Left kidney (tissue), 2 donors: ENCODE data around the gene RIPOR3. TPM values are rescaled to one million over a fixed set of nuclear protein-coding genes. Genes with fewer than 3 reads are reported as not detected.
"Not testable (repeated sequence)": the region's sequence is repeated elsewhere in the genome, so short reads cannot be mapped to it uniquely, and the experiment has no call there.

Source experiments
- DNase-seq: peaks from one replicate; pipeline ENCODE4 v3.0.0-alpha.2; 2013
- polyA plus RNA-seq: library from polyadenylated mRNA; unstranded; fragments of 120-200 nt; gene quantifications from one replicate; pipeline ENCODE4 v1.2.1, GENCODE V29; 2013; ENCODE audit not compliant: insufficient read length

The RIPOR3 gene
- polyA plus RNA-seq, 1 donor: 8.0 TPM

DNA sequence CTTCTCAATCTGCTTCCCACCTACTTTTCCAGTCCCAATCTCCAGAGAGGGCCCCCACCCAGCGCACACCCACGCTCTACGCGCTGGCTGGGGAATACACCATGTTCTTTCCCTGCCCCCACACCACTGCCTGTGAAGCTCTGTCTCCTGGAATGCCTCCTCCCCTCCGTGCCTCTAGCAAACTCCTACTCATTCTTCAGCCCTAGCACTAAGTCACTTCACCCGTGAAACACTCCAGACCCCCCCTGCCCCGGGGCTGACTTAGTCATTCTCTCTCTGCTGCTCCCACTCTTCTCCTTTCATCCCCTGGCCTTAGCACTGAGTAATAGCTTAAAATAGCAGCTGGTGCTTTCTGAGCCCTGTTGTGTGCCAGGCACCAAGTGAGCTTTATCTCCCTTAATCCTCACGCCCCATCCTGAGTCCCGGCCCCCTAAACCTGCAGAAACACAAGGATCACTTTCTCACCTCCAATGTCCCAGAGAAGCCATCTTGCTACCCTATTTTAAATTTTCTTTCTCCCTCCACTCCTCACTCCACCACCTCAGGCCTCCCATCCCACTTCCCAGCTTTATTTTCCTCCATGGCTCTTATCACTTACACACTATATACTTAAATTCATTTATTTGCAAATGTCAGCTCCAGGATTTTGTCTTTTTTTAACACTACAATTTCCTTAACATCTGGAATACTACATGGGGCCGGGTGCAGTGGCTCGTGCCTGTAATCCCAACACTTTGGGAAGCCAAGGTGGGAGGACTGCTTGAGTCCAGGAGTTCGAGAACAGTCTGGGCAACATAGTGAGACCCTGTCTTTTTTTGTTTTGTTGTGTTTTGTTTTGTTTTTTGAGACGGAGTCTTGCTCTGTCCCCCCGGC, 33.7 kb upstream of the RIPOR3 start:
- peak; percentile 86 for DNase-seq

DNA sequence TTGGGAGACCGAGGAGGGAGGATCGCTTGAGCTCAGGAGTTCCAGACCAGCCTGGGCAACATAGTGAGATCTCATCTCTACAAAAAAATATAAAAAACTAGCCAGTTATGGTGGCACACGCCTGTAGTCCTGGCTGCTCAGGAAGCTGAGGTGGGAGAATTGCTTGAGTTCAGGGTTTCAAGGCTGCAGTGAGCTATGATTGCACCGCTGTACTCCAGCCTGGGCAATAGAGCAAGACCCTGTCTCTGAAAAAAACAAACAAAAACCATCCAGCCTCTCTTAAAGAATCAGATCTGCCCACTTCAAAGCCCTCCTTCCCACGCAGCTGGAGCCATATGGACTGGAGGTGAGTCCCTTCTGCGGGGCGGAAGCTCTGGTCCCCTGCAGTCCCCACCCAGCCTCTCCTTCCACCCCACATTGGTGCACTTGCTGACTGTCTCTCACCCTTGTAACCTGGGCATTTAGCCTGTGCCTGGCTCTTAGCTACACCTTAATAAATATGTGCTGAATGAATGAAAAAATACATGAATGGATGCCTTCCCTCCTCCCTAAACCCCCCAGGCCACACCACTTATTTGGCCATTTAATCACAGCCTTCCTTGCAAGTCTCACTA, 32.9 kb upstream of the RIPOR3 start:
- DNase-seq: no peak

DNA sequence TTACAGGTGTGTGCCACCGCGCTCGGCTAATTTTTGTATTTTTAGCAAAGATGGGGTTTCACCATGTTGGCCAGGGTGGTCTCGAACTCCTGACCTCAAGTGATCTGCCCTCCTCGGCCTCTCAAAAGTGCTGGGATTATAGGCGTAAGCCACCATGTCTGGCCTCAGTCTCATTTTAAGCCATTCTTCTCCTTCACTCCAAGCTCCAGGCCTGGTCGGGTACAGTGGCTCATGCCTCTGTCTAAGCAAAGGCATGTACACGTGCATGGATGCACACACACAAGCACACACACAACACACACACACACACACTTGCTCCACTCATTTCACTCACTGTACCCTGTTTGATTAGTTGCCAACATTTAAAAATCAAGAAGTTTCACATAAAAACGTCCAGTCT, 32.3 kb upstream of the RIPOR3 start:
- no peak for DNase-seq

DNA sequence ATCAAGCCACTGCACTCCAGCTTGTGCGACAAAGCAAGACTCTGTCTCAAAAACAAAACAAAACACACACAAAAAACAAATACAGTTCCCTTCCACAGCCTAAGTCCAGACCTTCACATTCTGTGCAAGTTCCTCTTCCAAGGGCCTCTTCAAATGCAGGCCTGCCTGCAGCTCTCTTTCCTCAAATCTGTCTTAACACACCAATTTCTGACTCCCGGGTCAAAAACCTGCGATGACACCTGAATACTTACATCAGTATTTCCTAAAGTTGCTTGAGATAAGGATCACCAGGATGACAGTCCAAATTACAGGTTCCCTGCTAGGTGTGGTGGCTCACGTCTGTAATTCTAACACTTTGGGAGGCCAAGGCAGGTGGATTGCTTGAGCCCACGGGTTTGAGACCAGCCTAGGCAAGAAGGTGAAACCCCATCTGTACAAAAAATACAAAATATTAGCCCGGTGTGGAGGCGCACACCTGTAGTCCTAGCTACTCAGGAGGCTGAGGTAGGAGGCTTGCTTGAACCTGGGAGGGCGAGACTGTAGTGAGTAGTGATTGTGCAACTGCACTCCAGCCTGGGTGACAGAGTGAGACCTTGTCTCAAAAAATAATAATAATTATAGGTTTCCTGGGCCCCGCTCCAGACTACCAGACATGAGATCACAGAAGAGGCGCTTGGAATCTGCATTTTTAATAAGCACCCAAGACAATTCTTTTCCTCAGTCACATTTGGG, 31.2 kb upstream of the RIPOR3 start:
- no peak for DNase-seq

DNA sequence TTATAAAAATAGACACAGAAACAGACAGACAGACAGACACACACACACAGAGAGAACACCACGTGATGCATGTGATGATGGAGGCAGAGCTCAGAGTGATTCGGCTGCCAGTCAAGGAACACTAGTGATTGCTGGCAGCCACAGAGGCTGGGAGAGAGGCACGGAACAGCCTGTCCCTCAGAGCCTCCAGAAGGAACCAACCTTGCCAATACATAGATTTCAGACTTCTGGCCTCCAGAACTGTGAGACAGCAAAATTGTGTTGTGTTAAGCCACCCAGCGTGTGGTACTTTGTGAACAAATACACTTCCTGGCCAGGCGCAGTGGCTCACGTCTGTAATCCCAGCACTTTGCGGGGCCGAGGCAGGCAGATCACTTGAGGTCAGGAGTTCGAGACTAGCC, 30.5 kb upstream of the RIPOR3 start:
- DNase-seq: no peak

DNA sequence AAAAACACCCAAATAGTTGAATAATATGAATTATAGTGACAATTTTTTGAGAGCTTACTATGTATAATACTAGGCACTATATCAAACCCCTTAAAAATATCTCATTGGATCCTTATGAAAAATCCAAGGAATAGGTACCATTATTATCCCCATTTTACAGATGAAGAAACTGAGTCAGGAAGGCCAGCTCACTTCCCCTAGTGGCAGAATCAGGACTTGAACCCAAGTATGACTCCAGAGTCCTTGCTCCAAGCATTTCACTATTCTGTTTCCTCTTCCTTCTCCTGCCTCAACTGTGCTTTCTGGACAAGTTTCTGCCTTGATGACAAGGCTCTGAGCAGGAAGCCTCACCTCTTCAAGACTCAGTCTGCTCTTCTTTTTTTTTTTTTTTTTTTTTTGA, 29.2 kb upstream of the RIPOR3 start:
- no peak for DNase-seq

DNA sequence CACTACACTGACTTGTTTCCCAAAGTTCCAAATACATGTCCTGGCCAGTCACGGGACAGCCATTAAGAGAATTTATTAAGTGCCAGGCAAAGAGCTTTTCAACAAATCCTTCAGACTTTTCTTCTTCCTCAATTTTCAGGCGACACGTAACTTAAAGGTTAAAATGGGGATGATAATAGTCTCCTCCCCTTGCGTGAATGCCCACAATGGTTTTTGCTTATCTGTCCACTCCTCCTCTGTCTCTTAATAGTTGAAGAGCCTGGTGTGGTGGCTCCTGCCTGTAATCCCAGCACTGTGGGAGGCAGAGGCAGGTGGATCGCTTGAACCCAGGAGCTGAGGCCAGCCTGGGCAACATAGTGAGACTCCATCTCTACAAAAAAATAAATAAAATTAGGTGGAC, 28.7 kb upstream of the RIPOR3 start:
- DNase-seq: no peak

DNA sequence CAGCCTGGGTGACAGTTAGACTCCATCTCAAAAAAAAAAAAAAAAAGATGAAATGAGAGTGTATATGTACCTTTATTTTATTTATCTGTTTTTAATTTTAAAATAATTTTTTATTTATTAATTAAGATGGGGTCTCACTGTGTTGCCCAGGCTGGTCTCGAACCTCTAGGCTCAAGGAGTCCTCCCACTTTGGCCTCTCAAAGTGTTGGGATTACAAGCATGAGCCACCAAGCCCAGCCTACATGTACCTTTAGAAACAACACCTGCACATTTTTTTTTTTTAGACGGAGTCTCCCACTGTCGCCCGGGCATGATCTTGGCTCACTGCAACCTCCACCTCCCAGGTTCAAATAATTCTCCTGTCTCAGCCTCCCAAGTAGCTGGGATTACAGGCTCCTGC, 28.0 kb upstream of the RIPOR3 start:
- no peak for DNase-seq

DNA sequence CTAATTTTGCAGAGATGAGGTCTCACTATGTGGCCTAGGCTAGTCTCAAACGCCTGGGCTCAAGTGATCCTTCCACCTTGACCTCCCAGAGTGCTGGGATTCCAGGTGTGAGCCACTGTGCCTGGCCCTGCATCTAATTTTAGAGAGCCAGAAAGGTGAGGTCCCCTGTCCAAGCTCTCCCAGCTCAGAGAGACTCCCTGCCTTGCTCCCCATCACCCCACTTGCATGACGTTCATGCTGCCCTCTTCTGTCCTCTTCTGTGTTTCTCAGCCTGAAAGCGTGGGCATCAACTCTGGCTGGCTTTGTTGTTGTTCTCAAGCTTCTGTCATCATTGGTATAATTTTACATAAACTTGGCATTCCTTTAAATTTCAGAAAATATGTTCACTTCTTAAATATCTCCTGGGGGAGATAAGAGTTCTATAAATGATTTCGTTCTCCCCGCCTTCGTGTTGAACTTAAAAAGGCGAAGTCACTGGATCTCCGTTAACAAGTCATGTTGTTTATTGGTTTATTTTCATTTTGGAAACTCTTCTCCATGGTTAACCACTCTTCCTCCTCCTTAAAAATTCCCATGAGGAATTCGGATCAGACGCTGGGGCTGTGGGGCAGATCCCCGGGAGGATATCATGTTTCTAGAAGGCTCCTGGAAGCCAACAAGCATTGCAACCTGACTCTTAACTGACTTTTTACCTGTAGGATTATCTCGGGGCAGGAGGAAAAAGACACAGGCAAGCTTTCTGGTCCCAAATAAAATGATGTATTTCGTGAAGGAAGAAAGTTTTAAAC, 26.8 kb upstream of the RIPOR3 start:
- no peak for DNase-seq

DNA sequence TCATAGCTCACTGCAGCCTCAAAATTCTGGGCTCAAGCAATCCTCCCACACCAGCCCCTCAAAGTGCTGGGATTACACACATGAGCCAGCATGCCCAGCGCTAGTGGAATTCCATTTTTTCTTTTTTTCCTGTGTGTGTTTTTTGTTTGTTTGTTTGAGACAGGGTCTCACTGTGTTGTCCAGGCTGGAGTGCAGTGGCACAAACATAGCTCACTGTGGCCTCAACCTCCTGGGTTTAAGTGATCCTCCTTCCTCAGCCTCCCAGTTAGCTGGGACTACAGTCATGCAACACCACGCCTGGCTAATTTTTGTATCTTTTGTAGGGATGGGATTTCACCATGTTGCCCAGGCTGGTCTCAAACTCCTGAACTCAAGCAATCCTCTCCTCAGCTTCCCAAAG, 26.0 kb upstream of the RIPOR3 start:
- no peak for DNase-seq

DNA sequence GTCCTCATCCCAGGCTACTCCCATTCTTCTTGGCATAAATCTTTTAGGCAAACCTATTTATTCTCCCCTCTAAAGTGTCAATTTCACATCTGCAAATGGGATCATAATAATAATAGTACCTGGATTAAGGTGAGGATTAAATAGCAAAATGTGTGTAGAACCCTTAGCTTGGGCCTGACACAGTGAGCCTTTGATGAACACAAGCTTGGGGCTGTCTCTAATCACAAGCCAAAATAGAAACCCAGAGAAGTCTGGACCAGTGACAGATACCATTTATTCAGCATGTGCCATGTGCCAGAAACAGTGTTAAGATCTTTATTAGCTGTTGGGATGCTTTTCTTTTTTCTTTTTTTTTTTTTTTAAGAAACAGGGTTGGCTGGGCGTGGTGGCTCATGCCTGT, 25.2 kb upstream of the RIPOR3 start:
- DNase-seq: no peak

DNA sequence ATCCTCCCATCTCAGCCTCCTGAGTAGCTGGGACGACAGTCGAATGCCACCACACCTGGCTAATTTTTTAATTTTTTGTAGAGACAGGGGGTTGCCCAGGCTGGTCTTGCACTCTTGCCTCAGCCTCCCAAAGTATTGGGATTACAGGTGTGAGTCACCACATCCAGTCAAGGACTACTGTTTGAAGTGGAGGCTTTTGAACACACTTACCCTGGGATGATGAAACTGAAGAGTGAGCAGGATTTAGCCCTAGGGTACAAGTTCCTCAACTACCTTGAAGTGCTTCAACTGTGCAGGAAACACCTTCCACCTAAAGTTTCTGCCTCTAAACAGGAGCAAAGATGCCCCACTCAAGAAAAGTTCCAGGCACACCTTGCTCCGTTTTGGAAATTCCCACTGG, 24.4 kb upstream of the RIPOR3 start:
- DNase-seq: no peak

DNA sequence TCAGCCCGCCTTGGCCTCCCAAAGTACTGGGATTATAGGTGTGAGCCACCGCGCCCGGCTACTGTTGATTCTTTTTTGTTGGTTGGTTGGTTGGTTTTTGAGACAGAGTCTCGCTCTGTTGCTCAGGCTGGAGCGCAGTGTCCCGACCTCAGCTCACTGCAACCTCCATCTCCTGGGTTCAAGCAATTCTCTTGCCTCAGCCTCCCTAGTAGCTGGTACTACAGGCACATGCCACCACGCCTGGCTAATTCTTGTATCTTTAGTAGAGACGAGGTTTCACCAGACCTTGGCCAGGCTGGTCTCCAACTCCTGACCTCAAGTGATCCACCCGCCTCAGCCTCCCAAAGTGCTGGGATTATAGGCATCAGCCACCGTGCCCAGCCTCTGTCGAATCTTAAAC, 23.1 kb upstream of the RIPOR3 start:
- DNase-seq: not testable (repeated sequence)

DNA sequence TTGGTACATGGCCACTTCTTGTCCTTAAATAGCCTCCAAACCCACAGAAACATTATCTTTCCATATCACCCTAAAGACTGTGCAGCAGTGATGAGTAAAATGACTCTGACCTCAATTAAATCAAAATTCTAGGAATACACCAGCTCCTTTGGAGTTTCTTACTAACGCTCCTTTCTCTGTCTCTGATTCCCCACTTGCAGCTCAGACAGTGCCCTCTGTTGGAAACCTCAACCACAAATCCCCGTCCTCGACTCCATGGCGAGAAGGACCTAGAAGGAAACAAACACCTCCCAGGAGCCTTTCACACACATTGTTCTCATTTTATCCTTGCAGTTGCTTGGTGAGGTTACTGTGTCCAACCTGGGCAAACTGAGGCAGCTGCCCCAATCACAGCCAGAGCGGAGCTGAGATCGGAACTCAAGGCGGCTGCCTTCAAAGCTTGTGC, 22.3 kb upstream of the RIPOR3 start:
- no peak for DNase-seq

DNA sequence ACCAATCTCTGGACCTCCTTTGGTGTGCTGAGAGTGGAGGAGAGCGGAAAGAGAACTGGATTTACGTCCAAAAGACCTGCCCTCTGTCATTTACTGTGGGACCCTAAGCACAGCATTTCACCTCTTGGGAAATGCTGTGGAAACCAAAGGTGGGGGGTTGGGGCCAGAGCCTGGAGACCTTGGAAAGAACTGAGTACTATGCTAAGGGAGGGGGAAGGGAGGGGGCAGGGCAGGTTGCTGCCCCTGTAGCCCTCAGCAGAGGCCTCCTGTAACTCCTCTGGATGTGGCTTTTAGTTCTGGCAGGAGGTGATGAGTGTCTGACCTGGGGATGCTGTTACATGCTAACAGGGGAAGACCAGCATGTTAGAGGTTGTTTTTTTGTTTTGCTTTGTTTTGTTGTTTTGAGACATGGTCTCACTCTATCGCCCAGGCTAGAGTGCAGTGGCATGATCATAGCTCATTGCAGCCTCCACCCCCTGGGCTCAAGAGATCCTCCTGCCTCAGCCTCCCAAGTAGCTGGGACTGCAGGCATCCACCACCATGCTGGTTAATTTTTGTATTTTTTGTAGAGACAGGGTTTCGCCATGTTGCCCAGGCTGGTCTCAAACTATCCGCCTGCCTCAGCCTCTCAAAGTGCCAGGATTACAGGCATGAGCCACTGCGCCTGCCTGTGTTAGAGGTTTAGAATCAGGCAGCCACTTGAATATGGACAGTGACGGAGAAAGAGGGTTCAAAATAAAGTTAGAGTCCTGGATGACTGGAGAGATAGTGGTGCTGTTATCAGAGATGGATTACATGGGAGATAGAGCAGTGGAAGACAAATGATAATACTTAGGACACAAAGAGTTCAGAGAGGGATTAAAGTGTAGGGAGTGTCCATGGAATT, 21.7 kb upstream of the RIPOR3 start:
- DNase-seq: no peak

DNA sequence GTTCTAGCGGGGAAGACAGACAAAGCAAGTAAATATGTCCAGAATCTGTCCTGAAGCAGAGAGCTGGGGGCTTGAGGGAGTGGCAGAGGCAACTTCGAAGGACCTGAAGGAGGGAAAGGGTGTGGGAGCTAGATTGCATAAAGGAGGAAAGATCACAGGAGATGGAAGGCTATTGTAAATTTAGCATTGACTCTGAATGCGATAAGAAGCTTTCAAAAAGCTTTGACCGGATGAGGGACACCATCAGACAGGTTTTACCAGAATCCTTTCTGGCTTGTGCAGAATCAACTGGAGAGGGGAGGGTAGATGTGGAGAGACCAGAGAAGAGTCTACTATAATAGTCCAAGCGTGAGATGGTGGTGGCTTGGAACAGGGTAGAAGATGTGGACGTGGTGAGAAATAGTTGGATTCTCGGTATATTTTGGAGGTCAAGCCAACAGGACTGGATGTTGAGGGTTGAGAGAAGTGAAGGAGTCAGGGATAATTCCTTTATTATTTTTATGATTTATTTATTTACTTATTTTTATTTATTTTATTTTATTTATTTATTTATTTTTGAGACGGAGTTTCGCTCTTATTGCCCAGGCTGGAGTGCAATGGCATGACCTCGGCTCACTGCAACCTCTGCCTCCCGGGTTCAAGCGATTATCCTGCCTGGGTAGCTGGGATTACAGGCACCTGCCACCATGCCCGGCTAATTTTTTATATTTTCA, 19.9 kb upstream of the RIPOR3 start:
- no peak for DNase-seq

DNA sequence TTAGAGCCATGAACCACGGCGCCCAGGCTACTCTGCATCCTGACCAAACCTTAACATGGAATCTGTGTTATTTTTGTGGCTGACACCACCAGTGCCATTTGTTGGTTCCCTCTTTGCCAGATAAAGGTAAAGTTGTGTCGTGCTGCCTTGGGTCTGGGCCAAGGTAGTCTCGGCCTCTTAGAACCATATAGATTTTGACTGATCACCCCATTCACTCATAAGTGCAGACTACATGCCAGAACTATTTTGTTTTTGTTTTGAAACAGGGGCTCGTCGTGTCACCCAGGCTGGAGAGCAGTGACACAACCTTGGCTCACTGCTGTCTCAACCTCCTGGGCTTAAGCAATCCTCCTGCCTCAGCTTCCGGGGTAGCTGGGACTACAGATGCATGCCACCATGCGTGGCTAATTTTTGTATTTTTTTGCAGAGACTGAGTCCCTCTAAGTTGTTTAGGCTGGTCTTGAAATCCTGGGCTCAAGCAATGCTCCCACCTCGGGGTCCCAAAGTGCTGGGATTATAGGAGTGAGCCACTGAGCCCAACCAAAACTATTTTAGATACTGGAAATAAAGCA, 19.2 kb upstream of the RIPOR3 start:
- DNase-seq: no peak

DNA sequence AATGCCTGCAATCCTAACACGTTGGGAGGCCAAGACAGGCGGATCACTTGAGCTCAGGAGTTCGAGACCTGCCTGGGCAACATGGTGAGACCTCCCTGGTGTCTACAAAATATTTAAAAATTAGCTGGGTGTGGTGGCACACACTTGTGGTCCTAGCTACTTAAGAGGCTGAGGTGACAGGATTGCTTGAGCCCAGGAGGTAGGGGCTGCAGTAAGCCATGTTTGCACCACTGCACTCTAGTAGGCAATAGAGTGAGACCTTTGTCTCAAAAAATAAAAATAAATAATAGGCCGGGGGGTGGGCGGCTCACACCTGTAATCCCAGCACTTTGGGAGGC, 18.3 kb upstream of the RIPOR3 start:
- DNase-seq: no peak

DNA sequence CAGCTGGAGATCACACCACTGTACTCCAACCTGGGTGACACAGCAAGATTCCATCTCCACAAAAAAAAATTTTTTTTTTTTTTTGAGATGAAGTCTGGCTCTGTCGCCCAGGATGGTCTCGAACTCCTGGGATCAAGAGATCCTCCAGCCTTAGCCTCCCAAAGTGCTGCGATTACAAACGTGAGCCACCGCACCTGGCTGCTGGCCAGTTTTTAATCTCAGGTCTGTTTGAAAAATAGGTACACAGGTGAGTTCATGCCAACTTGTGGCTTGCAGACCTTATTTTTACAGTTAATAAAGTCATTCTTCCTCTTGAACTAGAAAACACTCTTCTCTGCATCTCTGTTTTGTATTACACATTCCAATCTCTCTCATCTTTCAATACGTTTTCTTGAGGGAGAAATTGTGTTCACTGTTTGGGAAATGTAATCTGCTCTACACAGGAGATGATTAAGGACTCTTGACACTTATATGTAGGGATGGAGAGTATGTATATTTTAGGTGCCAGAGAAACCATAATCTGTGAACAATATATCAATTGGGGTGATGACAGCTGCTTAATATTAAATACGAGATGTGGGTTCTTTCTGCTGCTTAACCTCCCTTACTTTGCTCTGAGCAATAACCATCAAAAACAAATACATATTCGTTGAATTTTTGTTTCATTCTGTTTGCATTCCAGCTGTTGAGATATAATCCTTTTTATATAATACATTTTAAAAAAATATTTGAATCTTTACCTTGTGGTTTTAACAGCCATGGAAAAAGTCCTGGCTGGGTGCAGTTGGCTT, 17.7 kb upstream of the RIPOR3 start:
- DNase-seq: no peak

DNA sequence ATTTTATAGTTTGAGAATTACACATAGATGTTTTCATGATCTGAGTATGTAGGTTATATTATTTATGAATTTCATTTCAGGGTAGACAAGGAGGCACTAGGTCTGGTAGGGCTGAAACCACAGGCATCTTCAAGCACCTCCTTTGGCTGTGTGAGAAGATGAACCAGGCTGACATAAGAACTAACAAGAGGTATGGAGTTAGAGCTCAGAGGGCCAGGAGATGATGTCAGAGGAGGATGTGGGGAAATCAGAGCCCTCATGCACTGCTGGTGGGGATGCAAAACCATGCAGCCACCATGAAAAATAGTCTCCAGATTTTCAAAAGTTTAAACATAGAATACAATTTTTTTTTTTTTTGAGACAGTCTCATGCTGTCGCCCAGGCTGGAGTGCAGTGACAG, 13.6 kb upstream of the RIPOR3 start:
- no peak for DNase-seq
